CD14-positive monocyte (primary cell): ENCODE data around the gene TMEM114. TPM values are rescaled to one million over a fixed set of nuclear protein-coding genes. Genes with fewer than 3 reads are reported as not detected.

Experiments used
- DNase-seq, 3 donors: peaks; one replicate each; pipeline ENCODE4 v3.0.0-alpha.2; 2011 to 2022
- H2AFZ ChIP-seq: 2 replicates; pipeline ENCODE4 v1.6.0; 2012; ENCODE audit warnings: mild to moderate bottlenecking, low read depth, low read length, inconsistent platforms; ENCODE audit not compliant: insufficient read depth, poor library complexity, severe bottlenecking
- H3K27ac ChIP-seq, 2 donors: 1 replicate in 1 of 2; 2 replicates in 1 of 2; pipeline ENCODE4 v1.5.1; 2012 to 2013; ENCODE audit warnings: low read length in 2 of 2, control low read depth in 1 of 2, inconsistent platforms in 1 of 2, low read depth in 1 of 2, mild to moderate bottlenecking in 1 of 2
- H3K27me3 ChIP-seq, 2 donors: one replicate each; pipeline versions ENCODE4 v1.6.0 to v1.6.1; 2011 to 2013; ENCODE audit warnings: low read length in 2 of 2; ENCODE audit not compliant: control insufficient read depth in 2 of 2, insufficient read depth in 2 of 2
- H3K36me3 ChIP-seq, 2 donors: replicated peaks in 1 of 2; 1 replicate in 1 of 2; 2 replicates in 1 of 2; pipeline versions ENCODE4 v1.5.1 to v1.6.1; 2012 to 2013; ENCODE audit warnings: low read length in 2 of 2, control low read depth in 1 of 2, inconsistent platforms in 1 of 2, mild to moderate bottlenecking in 1 of 2; ENCODE audit not compliant: insufficient read depth in 2 of 2, control insufficient read depth in 1 of 2
- H3K4me1 ChIP-seq, 2 donors: 1 replicate in 1 of 2; 2 replicates in 1 of 2; pipeline versions ENCODE4 v1.5.1 to v1.6.1; 2012 to 2013; ENCODE audit warnings: low read length in 2 of 2, control low read depth in 1 of 2, inconsistent platforms in 1 of 2, mild to moderate bottlenecking in 1 of 2, moderate library complexity in 1 of 2; ENCODE audit not compliant: insufficient read depth in 2 of 2, control insufficient read depth in 1 of 2
- H3K4me2 ChIP-seq: replicated peaks from 2 replicates; pipeline ENCODE3; 2012; ENCODE audit warnings: low read length, moderate library complexity, mild to moderate bottlenecking; ENCODE audit not compliant: poor library complexity, severe bottlenecking; ENCODE audit errors: extremely low read depth
- H3K4me3 ChIP-seq, 3 experiments: fragments of 200-600 bp in 1 of 3; sonication (generic) in 1 of 3; replicated peaks in 1 of 3; 1 replicate in 2 of 3; 2 replicates in 1 of 3; pipeline ENCODE4 v1.5.1; 2011 to 2013; ENCODE audit warnings: low read length in 3 of 3, mild to moderate bottlenecking in 3 of 3, control low read depth in 2 of 3, low read depth in 2 of 3, inconsistent platforms in 1 of 3, moderate library complexity in 1 of 3
- H3K79me2 ChIP-seq: 2 replicates; pipeline ENCODE4 v1.6.0; 2012; ENCODE audit warnings: mild to moderate bottlenecking, control low read depth, inconsistent platforms, low read length, moderate library complexity; ENCODE audit not compliant: insufficient read depth
- H3K9ac ChIP-seq: 2 replicates; pipeline ENCODE4 v1.6.0; 2017; ENCODE audit warnings: low read length, mild to moderate bottlenecking; ENCODE audit not compliant: insufficient read depth, poor library complexity, severe bottlenecking
- H3K9me3 ChIP-seq, 2 donors: replicated peaks in 1 of 2; 1 replicate in 1 of 2; 2 replicates in 1 of 2; pipeline versions ENCODE4 v1.5.1 to v1.6.1; 2012 to 2013; ENCODE audit warnings: low read length in 2 of 2, control low read depth in 1 of 2; ENCODE audit not compliant: control insufficient read depth in 1 of 2, insufficient read depth in 1 of 2
- H4K20me1 ChIP-seq: 2 replicates; pipeline ENCODE4 v1.6.0; 2012; ENCODE audit warnings: mild to moderate bottlenecking, low read length, control low read depth, moderate library complexity; ENCODE audit not compliant: insufficient read depth
- H3K27ac Mint-ChIP-seq, 7 donors: one replicate each; pipeline ENCODE4 v1.8.0; 2020; ENCODE audit warnings: mild to moderate bottlenecking in 7 of 7, mixed read lengths in 7 of 7, moderate library complexity in 6 of 7, inconsistent platforms in 2 of 7
- H3K27me3 Mint-ChIP-seq, 3 donors: one replicate each; pipeline ENCODE4 v1.8.0; 2021 to 2022; ENCODE audit warnings: low read depth in 3 of 3, mild to moderate bottlenecking in 3 of 3, mixed read lengths in 3 of 3, moderate library complexity in 3 of 3, inconsistent platforms in 1 of 3
- H3K36me3 Mint-ChIP-seq, 2 donors: one replicate each; pipeline ENCODE4 v1.8.0; 2020; ENCODE audit warnings: mixed read lengths in 2 of 2, inconsistent platforms in 1 of 2, mild to moderate bottlenecking in 1 of 2
- H3K4me1 Mint-ChIP-seq: one replicate; pipeline ENCODE4 v1.8.0; 2020; ENCODE audit warnings: mild to moderate bottlenecking, mixed read lengths
- H3K4me3 Mint-ChIP-seq, 2 donors: one replicate each; pipeline ENCODE4 v1.8.0; 2020; ENCODE audit warnings: mild to moderate bottlenecking in 2 of 2, mixed read lengths in 2 of 2, moderate library complexity in 1 of 2
- H3K9me3 Mint-ChIP-seq, 7 donors: one replicate each; pipeline ENCODE4 v1.8.0; 2020 to 2022; ENCODE audit warnings: mixed read lengths in 7 of 7, mild to moderate bottlenecking in 6 of 7, moderate library complexity in 6 of 7, inconsistent platforms in 2 of 7
- WGBS: methylation state at CpG from one replicate; pipeline ENCODE4 v1.1.5; 2013; ENCODE audit warnings: missing lambda C conversion rate; ENCODE audit not compliant: insufficient coverage; 5-methylcytosine and 5-hydroxymethylcytosine counted together
- intact Hi-C, 2 donors: fragments of 100-400 bp; cut with micrococcal nuclease; formaldehyde crosslinking; loops; one replicate each; pipeline versions ENCODE4 v1.15.0 to v1.15.1; 2023
- polyA plus RNA-seq, 3 donors: library from polyadenylated mRNA; depleted of rRNA in 1 of 3; unstranded in 2 of 3; stranded (reverse) in 1 of 3; fragments of 300-500 nt in 2 of 3; fragments of >200 nt in 1 of 3; fragmentation: Illumina TruSeq in 2 of 3; gene quantifications; 1 replicate in 2 of 3; 2 replicates in 1 of 3; pipeline ENCODE4 v1.2.3, GENCODE V29; 2012 to 2021
- TF ChIP-seq, protein P1 (sequence below): fragments of 200-600 bp; IDR thresholded peaks from one replicate; pipeline ENCODE4 v1.8.0; 2022; ENCODE audit warnings: antibody characterized with exemption, mild to moderate bottlenecking

TMEM114 gene
- polyA plus RNA-seq, 3 donors: not detected

DNA sequence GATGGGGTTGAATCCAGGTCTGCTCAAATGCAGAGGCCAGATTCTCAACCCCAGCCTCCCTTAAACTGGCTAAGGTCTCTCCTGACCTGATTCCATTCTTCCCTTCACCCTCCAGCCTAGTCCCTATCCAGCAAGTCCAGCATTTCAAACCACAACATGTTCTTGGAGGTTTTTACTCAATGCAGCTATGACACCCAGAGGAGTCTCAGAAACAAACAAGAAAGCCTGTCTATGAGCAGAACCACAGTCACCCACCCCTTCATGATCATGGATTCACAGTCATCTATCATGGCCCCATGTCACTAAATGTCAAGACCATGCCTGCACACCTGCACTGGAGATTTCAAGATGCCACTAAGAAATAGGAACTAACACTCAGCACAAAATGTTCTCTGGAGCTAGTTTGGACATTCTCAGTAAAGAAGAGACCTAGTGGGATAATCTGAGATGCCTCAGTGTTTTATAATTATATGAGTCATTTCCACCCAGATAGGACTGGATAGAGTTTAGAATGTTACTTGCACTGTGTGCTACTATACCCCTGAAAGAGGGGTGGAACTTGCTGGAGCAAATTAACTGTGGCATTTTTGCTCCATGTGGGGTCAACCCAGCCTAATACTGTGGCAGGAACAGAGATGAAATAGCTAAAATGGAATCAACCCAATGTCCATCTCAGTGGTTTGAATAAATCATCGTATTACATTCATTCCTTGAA lies 21.7 kb upstream of the TMEM114 start:
- Mint-ChIP-seq H3K9me3 (no peaks in the 10 kb centered on the region), H3K4me3 (peak overlapping the region in 1 of 2 donors; percentile 23), H3K36me3 (no peaks in the 10 kb centered on the region), H3K27ac (no peak overlapping the region), H3K4me1 (no peaks in the 10 kb centered on the region), H3K27me3 (peaks cover 18 to 47% (median 31%) of the 10 kb centered on the region in 3 donors)
- Histone ChIP-seq H2AFZ (no peak overlapping the region), H3K9me3 (no peaks in the 10 kb centered on the region), H3K27ac (no peak overlapping the region), H3K4me3 (no peak overlapping the region), H3K79me2 (no peaks in the 10 kb centered on the region), H3K4me1 (no peaks in the 10 kb centered on the region), H3K36me3 (no peaks in the 10 kb centered on the region), H3K27me3 (peaks cover 5 to 15% of the 10 kb centered on the region in 2 donors), H4K20me1 (no peaks in the 10 kb centered on the region), H3K9ac (no peak overlapping the region), H3K4me2 (no peak overlapping the region)
- TF ChIP-seq, protein P1, sequence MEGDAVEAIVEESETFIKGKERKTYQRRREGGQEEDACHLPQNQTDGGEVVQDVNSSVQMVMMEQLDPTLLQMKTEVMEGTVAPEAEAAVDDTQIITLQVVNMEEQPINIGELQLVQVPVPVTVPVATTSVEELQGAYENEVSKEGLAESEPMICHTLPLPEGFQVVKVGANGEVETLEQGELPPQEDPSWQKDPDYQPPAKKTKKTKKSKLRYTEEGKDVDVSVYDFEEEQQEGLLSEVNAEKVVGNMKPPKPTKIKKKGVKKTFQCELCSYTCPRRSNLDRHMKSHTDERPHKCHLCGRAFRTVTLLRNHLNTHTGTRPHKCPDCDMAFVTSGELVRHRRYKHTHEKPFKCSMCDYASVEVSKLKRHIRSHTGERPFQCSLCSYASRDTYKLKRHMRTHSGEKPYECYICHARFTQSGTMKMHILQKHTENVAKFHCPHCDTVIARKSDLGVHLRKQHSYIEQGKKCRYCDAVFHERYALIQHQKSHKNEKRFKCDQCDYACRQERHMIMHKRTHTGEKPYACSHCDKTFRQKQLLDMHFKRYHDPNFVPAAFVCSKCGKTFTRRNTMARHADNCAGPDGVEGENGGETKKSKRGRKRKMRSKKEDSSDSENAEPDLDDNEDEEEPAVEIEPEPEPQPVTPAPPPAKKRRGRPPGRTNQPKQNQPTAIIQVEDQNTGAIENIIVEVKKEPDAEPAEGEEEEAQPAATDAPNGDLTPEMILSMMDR: no peak
- no CpG with 5 or more reads among the region's 1 CpG for WGBS
- intact Hi-C loops: no loop called here
- no peak for DNase-seq

- no peak overlapping the region for H3K27ac ChIP-seq
- no peak for DNase-seq
- no peaks in the 10 kb centered on the region for H3K4me1 ChIP-seq
- Mint-ChIP-seq H3K27me3 (peaks cover 10 to 42% (median 29%) of the 10 kb centered on the region in 3 donors), H3K27ac (no peak overlapping the region), H3K4me1 (no peaks in the 10 kb centered on the region), H3K4me3 (peak overlapping the region in 1 of 2 donors; percentile 26), H3K36me3 (no peaks in the 10 kb centered on the region), H3K9me3 (peaks cover 0 to 4% (median 0%) of the 10 kb centered on the region in 7 donors)
- H3K36me3 ChIP-seq: no peaks in the 10 kb centered on the region
- no peak overlapping the region for H3K4me3 ChIP-seq
- TF ChIP-seq, protein P1: no peak
- H3K9me3 ChIP-seq: no peaks in the 10 kb centered on the region
- intact Hi-C loops: no loop called here
- H3K4me2 ChIP-seq: no peak overlapping the region
- no peak overlapping the region for H2AFZ ChIP-seq
- no peaks in the 10 kb centered on the region for H3K79me2 ChIP-seq
- H3K27me3 ChIP-seq: peaks cover 5 to 13% of the 10 kb centered on the region in 2 donors
- no peaks in the 10 kb centered on the region for H4K20me1 ChIP-seq
- no peak overlapping the region for H3K9ac ChIP-seq
- 71% methylated on average over 1 of the region's 4 CpGs for WGBS
These were observed 20.8 kb upstream of the TMEM114 start for GRCh38 chr16:8611122-8611521.
